NCI-H128 (cell line): ENCODE data around the gene SNRPN.
"Not testable (repeated sequence)": the region's sequence is repeated elsewhere in the genome, so short reads cannot be mapped to it uniquely, and the experiment has no call there.

Experiments
- DNase-seq: peaks from one replicate; lab custom pipeline; 2025; ENCODE audit not compliant: unreplicated experiment; lab: John Stamatoyannopoulos, UW

SNRPN gene

DNA sequence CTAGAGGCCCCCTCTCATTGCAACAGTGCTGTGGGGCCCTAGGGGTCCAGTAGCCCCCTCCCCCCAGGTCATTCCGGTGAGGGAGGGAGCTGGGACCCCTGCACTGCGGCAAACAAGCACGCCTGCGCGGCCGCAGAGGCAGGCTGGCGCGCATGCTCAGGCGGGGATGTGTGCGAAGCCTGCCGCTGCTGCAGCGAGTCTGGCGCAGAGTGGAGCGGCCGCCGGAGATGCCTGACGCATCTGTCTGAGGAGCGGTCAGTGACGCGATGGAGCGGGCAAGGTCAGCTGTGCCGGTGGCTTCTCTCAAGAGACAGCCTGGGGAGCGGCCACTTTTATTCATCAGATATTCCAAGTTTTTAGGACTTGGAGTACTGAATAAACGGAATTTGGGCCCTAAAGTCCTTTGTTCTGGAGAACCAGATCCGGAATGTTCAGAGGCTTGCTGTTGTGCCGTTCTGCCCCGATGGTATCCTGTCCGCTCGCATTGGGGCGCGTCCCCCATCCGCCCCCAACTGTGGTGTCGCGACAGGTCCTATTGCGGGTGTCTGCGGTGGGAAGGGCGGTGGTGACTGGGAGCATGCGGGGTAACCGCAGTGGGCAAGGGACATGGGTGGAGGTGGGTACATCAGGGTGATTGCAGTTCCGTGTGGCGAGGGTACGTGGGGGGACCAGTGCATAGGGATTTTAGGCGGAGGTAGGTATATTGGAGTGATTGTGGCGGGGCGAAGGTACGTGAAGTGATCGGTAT lies at the start of gene SNRPN, which contains the start of gene SNURF:
Gene SNRPN (plus strand): TSS at position 205 of the 748 bp plus-strand sequence. CDS start 19,467 bp downstream, outside the sequence.
Gene SNURF (plus strand): TSS at position 205 of the 748 bp plus-strand sequence. CDS start 62 bp downstream, at position 267.
- peak; percentile 2 for DNase-seq

DNA sequence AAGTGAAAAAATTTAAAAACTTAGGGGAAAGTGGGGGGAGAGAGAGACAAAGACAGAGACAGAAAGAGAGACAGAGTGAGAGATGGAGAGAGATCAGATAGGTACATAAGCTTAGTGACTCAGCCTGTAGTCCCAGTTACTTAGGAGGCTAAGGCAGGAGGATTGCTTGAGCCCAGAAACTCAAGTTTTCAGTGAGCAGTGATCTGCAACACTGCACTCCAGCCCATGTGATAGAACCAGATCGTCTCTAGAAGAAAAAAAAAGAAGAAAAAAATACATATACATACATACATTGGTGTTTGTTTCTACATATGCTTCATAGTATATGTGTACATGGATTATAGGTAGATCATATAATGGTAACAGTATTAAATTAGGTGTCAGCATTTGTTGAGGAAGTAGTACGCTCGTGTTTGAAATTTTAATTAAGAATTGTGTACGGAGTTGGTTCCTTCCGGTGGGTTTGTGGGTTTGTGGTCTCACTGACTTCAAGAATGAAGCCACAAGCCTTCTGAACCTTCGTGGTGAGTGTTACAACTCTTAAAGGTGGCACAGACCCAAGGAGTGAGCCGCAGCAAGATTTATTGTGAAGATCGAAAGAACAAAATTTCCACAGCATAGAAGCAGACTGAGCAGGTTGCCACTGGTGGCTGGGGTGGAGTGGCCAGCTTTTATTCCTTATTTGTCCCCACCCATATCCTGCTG lies 38.3 kb upstream of the SNRPN start:
- DNase-seq: no peak

DNA sequence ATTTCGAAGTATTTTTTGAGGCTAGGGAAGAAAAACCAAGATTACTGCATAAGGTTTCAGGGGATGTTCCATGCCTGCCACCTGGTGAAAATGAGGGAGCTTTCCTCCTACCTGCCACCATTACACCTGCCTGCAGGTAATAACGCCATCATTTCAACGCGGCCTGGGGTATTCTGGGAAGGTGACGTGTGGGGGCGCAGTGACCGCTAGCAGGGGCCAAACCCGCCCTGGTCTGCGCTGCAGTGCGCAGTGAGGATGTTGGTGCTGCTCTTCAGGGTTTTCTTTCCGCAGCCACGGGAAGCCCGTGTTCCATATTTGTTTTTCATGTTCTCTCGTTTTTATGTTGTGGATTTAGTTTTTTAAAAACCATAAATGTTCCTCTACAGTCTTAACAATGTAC lies 37.4 kb upstream of the SNRPN start:
- no peak for DNase-seq

DNA sequence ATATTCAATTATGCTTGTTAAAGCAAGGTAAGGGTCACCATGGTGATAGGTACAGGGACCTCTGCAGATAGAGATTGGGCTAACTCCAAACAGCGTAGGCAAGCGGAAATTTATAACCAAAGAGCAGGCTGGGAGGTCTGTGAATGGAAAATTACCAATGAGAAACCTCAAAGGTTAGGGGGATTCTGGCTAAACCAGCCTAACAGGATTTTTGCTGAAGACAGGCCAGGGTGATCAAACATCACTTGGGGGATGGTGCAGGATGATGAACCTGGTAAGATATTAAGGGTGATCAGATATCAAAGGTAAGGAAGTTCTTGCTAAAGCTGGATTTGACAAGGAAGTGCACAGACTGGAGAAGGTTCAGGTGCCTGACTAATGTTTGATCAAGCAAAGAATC lies 35.3 kb upstream of the SNRPN start:
- no peak for DNase-seq

DNA sequence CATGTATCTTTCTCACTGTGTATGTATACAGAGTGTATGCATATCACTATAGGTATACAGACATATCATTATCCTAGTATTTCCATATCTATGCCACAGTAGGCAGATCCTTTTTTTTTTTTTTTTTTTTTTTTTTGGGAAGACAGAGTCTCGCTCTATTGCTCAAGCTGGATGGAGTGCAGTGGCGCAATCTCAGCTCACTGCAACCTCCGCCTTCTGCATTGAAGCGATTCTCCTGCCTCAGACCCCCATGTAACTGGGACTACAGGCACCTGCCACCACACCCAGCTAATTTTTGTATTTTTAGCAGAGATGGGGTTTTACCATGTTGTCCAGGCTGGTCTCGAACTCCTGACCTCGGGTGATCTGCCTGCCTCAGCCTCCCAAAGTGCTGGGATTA lies 32.0 kb upstream of the SNRPN start:
- DNase-seq: not testable (repeated sequence)

DNA sequence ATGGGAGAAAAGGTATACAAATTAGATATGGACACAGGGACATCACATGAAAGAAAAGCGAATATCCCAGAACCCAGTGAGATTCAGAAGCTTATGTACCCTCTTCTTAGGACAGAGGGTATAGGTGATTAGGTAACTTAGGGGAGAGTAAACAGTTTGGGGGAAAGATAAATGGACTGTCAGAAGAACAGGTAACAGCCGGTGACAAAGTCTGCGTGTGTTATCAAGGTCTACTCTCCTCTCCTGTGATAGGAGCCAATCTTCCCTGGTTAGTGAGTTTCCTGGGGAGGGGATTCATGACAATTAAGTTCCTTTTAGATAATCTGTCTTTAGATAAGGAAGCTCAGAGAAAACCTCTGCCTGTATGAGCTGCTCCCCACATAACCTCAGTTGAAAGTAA lies 30.6 kb upstream of the SNRPN start:
- DNase-seq: no peak

DNA sequence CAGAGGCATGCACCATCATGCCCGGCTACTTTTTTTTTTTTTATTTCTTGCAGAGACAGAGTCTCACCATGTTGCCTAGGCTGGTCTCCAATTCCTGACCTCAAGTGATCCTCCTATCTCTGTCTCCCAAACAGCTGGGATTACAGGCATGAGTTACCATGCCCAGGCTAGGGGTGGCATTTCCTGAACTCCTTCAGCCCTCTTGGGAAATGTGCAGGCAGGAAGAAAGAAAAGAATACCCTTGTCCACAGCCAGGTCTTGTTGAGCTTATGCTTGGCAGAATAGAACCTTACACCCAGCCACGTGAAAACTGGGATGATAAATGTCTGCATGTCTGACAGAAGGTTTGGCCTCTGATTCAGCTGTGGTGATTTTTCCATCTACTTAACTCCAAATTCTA lies 30.2 kb upstream of the SNRPN start:
- no peak for DNase-seq

DNA sequence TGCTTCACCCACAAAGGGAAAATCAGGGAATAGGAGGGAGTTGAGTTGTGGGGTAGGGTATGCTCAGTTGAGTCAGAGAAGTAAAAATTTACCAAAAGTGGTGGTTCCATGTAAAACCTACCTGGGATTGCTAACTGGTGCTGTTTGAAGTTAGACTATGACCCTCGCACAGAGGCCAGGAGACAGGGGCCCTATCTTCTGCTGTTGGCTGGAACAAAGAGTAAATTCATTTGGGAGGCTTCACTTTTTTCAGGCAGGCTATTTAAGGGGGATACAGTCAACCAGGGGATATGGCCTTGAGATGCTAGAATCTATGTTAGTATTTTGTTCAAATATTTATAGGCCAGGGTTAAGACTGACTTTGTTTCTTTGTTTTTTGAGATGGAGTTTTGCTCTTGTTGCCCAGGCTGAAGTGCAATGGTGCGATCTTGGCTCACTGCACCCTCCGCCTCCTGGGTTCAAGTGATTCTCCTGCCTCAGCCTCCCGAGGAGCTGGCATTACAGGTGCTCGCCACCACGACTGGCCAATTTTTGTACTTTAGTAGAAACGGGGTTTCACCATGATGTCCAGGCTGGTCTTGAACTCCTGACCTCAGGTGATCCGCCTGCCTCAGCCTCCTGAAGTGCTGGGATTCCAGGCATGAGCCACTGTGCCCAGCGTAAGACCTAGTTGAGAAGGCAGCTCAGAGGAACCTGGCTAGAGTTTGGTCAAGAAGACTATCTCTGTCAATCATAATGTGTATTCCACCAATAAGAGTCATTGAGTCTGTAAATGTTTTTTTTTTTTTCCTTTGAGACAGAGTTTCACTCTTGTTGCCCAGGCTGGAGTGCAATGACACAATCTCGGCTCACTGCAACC lies 22.7 kb upstream of the SNRPN start:
- not testable (repeated sequence) for DNase-seq

DNA sequence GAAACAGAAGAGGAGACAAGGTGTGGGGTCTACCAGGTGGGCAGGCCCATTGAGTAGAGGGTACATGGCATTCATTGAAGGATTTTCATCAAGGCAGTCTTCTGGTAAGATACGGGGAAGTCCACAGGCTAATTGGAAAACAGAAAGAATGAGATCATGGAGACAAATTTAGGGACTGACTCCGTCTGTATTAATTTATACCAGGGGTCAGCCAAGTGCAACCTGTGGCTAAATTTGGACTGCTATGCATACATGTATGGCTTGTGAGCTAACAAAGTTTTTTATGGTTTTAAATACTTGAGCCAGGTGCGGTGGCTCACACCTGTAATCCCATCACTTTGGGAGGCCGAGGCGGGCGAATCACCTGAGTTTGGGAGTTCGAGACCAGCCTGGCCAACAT lies 21.1 kb upstream of the SNRPN start:
- no peak for DNase-seq

DNA sequence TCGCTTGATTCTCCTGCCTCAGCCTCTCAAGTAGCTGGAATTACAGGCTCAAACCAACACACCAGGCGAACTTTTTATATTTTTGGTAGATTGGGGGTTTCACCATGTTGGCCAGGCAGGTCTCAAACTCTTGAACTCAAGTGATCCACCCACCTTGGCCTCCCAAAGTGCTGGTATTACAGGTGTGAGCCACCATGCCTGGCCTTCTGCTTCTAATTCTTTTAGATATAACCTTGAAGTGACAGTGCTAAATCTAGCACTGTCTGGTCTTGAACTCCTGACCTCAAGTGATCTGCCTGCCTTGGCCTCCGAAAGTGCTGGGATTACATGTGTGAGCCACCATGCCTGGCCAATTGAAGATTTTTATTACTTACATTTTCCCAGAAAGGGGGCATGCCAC lies 16.6 kb upstream of the SNRPN start:
- not testable (repeated sequence) for DNase-seq

DNA sequence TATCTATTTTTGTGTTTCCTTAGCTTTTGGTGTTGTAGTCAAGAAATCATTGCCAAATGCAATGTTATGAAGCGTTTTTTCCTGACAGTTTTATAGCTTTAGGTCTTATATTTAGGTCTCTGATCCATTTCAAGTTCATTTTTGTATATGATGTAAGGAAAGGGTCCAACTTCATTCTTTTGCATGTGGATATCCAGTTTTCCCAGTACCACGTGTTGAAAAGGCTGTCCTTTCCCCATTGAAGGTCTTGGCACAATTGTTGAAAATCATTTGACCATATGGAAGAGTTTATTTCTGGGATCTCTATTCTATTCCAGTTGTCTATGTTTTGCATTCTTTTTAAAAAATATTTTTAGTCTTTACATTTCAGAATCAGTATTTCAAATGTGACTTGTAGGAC lies 14.6 kb upstream of the SNRPN start:
- DNase-seq: no peak

DNA sequence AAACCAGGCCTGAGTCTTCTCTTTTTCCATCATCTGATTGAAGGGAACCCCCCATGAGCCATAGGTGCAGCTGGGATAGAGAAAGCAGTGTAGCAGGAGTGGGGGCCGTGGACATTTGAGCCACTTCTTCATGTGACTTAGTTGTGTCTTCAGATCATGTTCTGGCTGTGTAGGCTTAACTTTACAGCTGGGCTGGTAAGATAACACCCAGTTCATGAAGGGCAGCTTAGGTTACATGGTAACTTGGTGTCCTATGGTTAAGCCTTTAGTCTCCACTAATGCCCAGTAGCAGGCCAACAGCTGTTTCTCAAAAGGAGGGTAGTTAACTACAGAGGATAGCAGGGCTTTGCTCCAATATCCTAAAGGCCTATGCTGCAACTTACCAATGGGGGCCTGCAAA lies 11.4 kb upstream of the SNRPN start:
- DNase-seq: no peak

DNA sequence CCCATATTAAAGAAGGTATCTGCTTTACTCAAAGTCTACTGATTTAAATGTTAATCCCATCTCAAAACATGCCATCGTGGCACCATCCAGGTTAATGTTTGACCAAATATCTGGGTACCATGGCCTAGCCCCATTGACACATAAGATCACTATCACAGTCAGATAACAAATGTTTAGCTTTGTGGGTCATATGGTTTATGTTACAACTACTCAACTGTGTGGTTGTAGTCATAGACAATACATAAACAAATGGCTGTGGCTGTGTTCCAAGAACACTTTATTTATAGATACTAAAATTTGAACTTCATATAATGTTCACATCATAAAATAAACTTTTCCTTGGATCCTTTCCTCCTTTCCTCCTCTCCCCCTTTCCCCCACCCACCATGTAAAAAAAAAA lies 9.8 kb upstream of the SNRPN start:
- no peak for DNase-seq

DNA sequence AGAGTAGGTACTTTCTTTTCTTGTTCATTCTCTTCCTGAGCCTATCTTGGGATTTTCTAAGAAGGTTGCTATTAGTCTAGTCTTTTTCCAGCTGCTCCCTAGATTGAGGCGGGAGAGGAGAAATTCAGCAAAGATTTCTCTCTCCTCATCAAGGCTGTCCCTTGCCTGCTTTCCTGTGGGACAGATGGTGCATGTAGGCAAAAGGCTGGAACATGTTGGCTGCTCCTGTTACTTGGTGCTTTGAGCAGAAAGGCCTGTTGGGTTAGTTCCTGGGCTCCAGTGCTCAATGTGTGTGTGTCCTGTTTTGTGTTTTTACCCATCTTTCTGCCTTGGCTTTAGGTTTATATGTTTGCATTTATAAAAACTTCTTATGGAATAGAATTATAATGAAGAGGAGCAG lies 9.1 kb upstream of the SNRPN start:
- DNase-seq: no peak

DNA sequence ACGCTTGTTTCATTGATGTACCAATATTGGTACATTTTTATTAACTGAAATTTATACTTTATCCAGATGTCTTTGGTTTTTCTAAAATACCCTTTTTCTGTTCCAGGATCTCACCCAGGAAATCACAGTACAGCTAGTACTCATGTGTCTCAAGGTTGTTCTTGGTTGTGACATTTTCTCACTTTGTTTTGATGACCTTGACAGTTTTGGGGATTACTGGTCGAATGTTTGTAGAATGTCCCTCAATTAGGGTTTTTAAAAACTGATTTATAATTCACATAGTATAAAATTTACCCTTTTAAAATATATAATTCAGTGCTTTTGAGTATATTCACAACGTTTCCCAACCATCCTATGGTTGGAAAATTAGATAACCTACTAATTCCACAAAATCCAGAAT lies 6.3 kb upstream of the SNRPN start:
- no peak for DNase-seq

DNA sequence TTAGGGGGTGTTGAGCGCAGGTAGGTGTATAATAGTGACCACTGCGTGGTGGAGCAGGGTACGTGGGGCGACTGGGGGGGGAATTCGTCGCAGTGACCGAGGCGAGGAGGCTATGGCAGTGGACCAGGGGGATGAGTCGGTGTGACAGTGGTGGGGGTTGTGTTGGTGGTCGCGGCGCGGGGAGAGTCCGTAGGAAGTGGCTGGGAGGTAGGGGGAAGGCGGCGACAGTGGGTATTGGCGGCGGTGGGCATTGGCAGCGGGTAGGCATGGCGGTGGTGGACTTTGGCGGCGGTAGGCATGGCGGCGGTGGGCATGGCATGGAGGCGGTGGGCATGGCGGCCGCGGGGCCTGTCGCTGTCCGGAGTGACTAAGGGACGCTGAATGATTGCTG lies 739 bp downstream of the SNRPN start:
- DNase-seq: no peak

DNA sequence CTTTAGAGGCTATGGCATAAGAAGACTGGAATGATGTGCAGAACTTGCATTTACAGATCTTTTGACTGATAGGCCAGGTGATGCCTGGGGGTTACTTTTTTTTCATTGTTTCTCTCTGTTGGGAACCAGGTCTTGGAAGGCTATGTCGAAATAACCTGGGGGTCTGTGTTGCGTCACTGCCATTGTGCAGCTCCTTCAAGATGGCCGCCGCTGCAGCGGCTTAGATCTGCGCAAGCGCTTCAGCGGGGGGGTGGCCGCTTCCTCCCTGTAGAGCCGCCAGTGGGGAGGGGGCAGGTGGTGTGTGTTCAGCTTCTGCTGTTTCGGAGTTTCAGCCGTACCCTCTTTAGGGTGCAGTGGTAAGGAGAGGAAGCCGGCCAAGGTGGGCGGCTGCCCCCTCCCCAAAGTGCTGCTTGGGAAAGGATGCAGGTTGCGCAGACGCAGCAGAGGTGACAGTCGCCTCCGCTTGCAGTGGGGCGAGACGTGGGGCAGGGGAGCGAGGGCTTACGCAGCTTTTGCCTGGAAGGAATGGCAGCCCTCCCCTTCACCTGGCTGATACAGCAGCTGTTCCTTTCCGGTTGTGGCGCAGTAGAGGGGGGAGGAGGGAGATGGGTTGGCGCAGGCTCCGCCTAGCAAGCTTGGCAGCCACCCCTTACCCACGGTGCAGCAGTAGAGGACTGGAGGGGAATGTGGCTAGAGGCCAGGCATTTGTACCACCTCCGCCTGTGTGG lies 1.5 kb downstream of the SNRPN start:
- DNase-seq: peak; percentile 62

DNA sequence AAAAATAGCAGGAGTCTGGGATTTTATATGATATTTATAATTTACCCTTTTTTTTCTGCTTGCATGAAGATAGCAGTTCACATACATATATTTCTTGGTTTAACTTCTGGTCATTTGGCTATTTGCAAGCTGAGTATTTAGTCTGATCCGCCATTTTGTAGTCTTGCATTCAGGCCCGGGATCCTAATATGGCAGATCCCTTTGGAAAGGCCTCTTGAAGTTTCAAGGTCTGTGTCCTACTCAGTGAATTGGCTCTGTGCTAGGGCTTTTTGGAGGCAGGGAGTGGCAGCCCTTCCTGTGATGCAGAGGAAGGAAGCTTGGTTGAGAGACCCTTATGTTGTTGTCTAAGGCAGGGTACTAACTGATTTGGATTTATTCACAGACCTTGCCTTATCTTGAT lies 2.9 kb downstream of the SNRPN start:
- no peak for DNase-seq

DNA sequence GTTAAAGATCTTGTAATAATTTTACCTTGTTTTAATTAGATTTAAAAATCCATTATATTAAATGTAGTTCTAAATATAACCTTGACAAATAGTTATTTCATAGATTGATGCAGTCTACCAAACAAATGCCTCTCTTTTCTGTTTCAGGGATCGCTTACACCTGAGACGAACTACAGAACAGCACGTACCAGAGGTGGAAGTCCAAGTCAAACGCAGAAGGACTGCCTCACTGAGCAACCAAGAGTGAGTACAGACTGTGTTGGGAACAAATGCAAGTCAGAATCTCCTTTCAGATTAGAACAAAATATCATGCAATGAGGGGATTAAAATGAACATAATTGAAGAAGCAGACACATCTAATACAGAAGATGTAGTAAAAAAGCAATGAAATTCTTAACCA lies 7.2 kb downstream of the SNRPN start:
- no peak for DNase-seq

DNA sequence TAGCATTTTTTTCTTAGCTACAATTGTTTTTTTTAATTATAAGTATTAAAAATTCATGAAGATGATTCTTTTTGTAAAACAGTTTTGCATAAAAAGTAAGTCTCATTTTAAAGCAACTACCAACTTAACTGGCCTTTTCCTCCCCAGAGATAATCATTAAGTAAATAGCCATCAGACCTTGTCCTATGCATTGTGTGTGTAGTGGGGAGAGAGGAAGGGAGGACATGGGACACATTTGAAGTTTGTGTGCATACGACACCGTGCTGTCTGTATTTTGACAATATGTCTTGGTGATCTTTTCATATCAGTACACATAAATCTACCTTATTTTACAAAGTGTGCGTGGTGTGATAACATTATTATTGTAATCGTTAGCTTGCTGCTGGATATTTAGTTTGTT lies 8.1 kb downstream of the SNRPN start:
- DNase-seq: no peak
